ENCODE measurements around the gene RNF166.

Gene RNF166

GRCh38 chr16:88686062-88686438, 20.2 kb downstream of the RNF166 start:
- no peaks in the 10 kb centered on the region for H3K9me3 ChIP-seq (ENCODE audit: control insufficient read depth, low read length)
- H3K4me3 ChIP-seq (ENCODE audit: low read depth, low read length), result peak overlapping the region; percentile 70
- H3K9ac ChIP-seq, result no peak overlapping the region
- H3K27me3 ChIP-seq (ENCODE audit: control insufficient read depth, insufficient read depth, low read length), result no peaks in the 10 kb centered on the region
- H3K36me3 ChIP-seq (ENCODE audit: control insufficient read depth, insufficient read depth, low read length), result no peaks in the 10 kb centered on the region
- no peak for TF ChIP-seq CTCF (IDR thresholded peaks at IDR 0.05)
- H3K27ac ChIP-seq, result no peak overlapping the region
- peak overlapping the region; percentile 93 for H3K4me2 ChIP-seq (ENCODE audit: low read length)
- peak overlapping the region; percentile 75 for H2AFZ ChIP-seq
- peaks cover 23% of the 10 kb centered on the region for H3K4me1 ChIP-seq
- H3K79me2 ChIP-seq, result no peaks in the 10 kb centered on the region

GRCh38 chr16:88685156-88686061, 20.8 kb downstream of the RNF166 start:
- H3K9ac ChIP-seq, result no peak overlapping the region
- H3K9me3 ChIP-seq (ENCODE audit: control insufficient read depth, low read length), result no peaks in the 10 kb centered on the region

GRCh38 chr16:88684569-88685155, 21.5 kb downstream of the RNF166 start:
- Histone ChIP-seq H3K27ac (no peak overlapping the region), H3K79me2 (no peaks in the 10 kb centered on the region), H3K9me3 (ENCODE audit: control insufficient read depth, low read length) (no peaks in the 10 kb centered on the region), H3K9ac (no peak overlapping the region), H3K4me2 (ENCODE audit: low read length) (no peak overlapping the region), H3K4me1 (peaks cover 23% of the 10 kb centered on the region), H3K27me3 (ENCODE audit: control insufficient read depth, insufficient read depth, low read length) (no peaks in the 10 kb centered on the region), H3K36me3 (ENCODE audit: control insufficient read depth, insufficient read depth, low read length) (no peaks in the 10 kb centered on the region), H3K4me3 (ENCODE audit: low read depth, low read length) (peak overlapping the region; percentile 70), H2AFZ (no peak overlapping the region)
- TF ChIP-seq CTCF (IDR thresholded peaks at IDR 0.05), result no peak

More at GRCh38 chr16:88685156-88686061, 20.8 kb downstream of the RNF166 start:
- peak; percentile 30 for TF ChIP-seq CTCF (IDR thresholded peaks at IDR 0.05)
- H3K79me2 ChIP-seq, result no peaks in the 10 kb centered on the region
- peak overlapping the region; percentile 70 for H3K4me3 ChIP-seq (ENCODE audit: low read depth, low read length)
- no peaks in the 10 kb centered on the region for H3K36me3 ChIP-seq (ENCODE audit: control insufficient read depth, insufficient read depth, low read length)
- peak overlapping the region; percentile 75 for H2AFZ ChIP-seq
- peak overlapping the region; percentile 93 for H3K4me2 ChIP-seq (ENCODE audit: low read length)
- peaks cover 23% of the 10 kb centered on the region for H3K4me1 ChIP-seq
- no peak overlapping the region for H3K27ac ChIP-seq
- H3K27me3 ChIP-seq (ENCODE audit: control insufficient read depth, insufficient read depth, low read length), result no peaks in the 10 kb centered on the region

- no peak overlapping the region for H3K4me3 ChIP-seq (ENCODE audit: low read depth, low read length)
- no peak overlapping the region for H3K9ac ChIP-seq
- peaks cover 10% of the 10 kb centered on the region for H3K4me1 ChIP-seq
- TF ChIP-seq CTCF (IDR thresholded peaks at IDR 0.05), result no peak
- no peaks in the 10 kb centered on the region for H3K27me3 ChIP-seq (ENCODE audit: control insufficient read depth, insufficient read depth, low read length)
- no peak overlapping the region for H3K4me2 ChIP-seq (ENCODE audit: low read length)
- H3K9me3 ChIP-seq (ENCODE audit: control insufficient read depth, low read length), result no peaks in the 10 kb centered on the region
- H3K79me2 ChIP-seq, result no peaks in the 10 kb centered on the region
- no peak overlapping the region for H2AFZ ChIP-seq
- H3K27ac ChIP-seq, result no peak overlapping the region
- H3K36me3 ChIP-seq (ENCODE audit: control insufficient read depth, insufficient read depth, low read length), result no peaks in the 10 kb centered on the region
These were observed 24.3 kb downstream of the RNF166 start for GRCh38 chr16:88681709-88682451.

All from parathyroid adenoma (tissue), 2 donors.